Hepatocyte (in vitro differentiated cells): ENCODE data around the gene TECTB. TPM values are rescaled to one million over a fixed set of nuclear protein-coding genes. Genes with fewer than 3 reads are reported as not detected.
A peak's percentile ranks its signal among the peaks of the same experiment; 100 is the strongest.

Experiments
- DNase-seq: peaks from one replicate; pipeline ENCODE4 v3.0.0-alpha.2; 2016; ENCODE audit warnings: low spot score
- H2AFZ ChIP-seq: fragments of 200-600 bp; sonication (generic); 2 replicates; pipeline ENCODE4 v1.6.0; 2016; ENCODE audit warnings: antibody characterized with exemption, mild to moderate bottlenecking
- H3K27ac ChIP-seq: fragments of 200-600 bp; sonication (generic); 2 replicates; pipeline ENCODE4 v1.5.1; 2016; ENCODE audit warnings: mild to moderate bottlenecking
- H3K27me3 ChIP-seq: fragments of 200-600 bp; sonication (generic); 2 replicates; pipeline ENCODE4 v1.6.1; 2016
- H3K36me3 ChIP-seq: fragments of 200-600 bp; sonication (generic); replicated peaks from 2 replicates; pipeline ENCODE4 v1.5.1; 2016; ENCODE audit warnings: low read depth; ENCODE audit not compliant: insufficient read depth
- H3K4me1 ChIP-seq: fragments of 200-600 bp; sonication (generic); 2 replicates; pipeline ENCODE4 v1.5.1; 2016; ENCODE audit warnings: mild to moderate bottlenecking, moderate library complexity; ENCODE audit not compliant: insufficient read depth
- H3K4me2 ChIP-seq: fragments of 200-600 bp; sonication (generic); 2 replicates; pipeline ENCODE4 v1.6.0; 2016
- H3K4me3 ChIP-seq: fragments of 200-600 bp; sonication (generic); 2 replicates; pipeline ENCODE4 v1.5.1; 2016; ENCODE audit warnings: mild to moderate bottlenecking
- H3K79me2 ChIP-seq: fragments of 200-600 bp; sonication (generic); 2 replicates; pipeline ENCODE4 v1.6.0; 2017; ENCODE audit warnings: mild to moderate bottlenecking
- H3K9me2 ChIP-seq: fragments of 200-600 bp; sonication (generic); replicated peaks from 2 replicates; pipeline ENCODE4 v1.6.0; 2017; ENCODE audit warnings: mild to moderate bottlenecking; ENCODE audit not compliant: insufficient read depth
- H3K9me3 ChIP-seq: fragments of 200-600 bp; sonication (generic); 2 replicates; pipeline ENCODE4 v1.5.1; 2016; ENCODE audit warnings: low read depth, mild to moderate bottlenecking
- H4K20me1 ChIP-seq: fragments of 200-600 bp; sonication (generic); 2 replicates; pipeline ENCODE4 v1.6.0; 2016; ENCODE audit warnings: mild to moderate bottlenecking; ENCODE audit not compliant: insufficient read depth, poor library complexity, severe bottlenecking
- CTCF ChIP-seq: fragments of 200-600 bp; sonication (generic); IDR thresholded peaks from 2 replicates; pipeline ENCODE4 v1.5.1; 2016; ENCODE audit warnings: antibody characterized with exemption, mild to moderate bottlenecking; ENCODE audit not compliant: poor library complexity
- EZH2 ChIP-seq: fragments of 200-600 bp; sonication (generic); IDR thresholded peaks from 2 replicates; pipeline ENCODE4 v1.6.1; 2016; ENCODE audit warnings: antibody characterized with exemption, mild to moderate bottlenecking, borderline replicate concordance
- EZH2phosphoT487 ChIP-seq: fragments of 200-600 bp; sonication (generic); IDR thresholded peaks from one replicate; pipeline ENCODE4 v1.6.1; 2018; ENCODE audit warnings: antibody characterized with exemption, mild to moderate bottlenecking, low read depth, moderate library complexity; ENCODE audit not compliant: unreplicated experiment, severe bottlenecking
- WGBS: methylation state at CpG from one replicate; pipeline ENCODE4 v1.1.6; 2016; ENCODE audit warnings: low lambda C conversion rate; ENCODE audit errors: missing lambda C conversion rate; 5-methylcytosine and 5-hydroxymethylcytosine counted together
- polyA plus RNA-seq: library from polyadenylated mRNA; unstranded; fragments of >200 nt; fragmentation: Nextera tagmentation; extraction: Ambion mirVana; gene quantifications from 2 replicates; pipeline ENCODE4 v1.2.1, GENCODE V29; 2016
- total RNA-seq: library from RNA; depleted of rRNA; stranded (reverse); fragments of >200 nt; gene quantifications from 2 replicates; pipeline ENCODE4 v1.2.3, GENCODE V29; 2014

Gene TECTB
- total and polyA plus RNA-seq, 2 experiments from 2014 or later = 0.10 TPM; not detected in 1

GRCh38 chr10:112335868-112336265 lies 52.7 kb downstream of the TECTB start:
- peak overlapping the region; percentile 94 for H3K27ac ChIP-seq
- no peaks in the 10 kb centered on the region for H3K9me2 ChIP-seq
- no peaks in the 10 kb centered on the region for H3K9me3 ChIP-seq
- no peaks in the 10 kb centered on the region for H3K79me2 ChIP-seq
- H3K27me3 ChIP-seq = no peaks in the 10 kb centered on the region
- DNase-seq = peak; percentile 72
- WGBS = 21% methylated on average over 4 of the region's 4 CpGs
- TF ChIP-seq CTCF (no peak), EZH2phosphoT487 (no peak), EZH2 (no peak)
- H3K4me3 ChIP-seq = no peak overlapping the region
- H4K20me1 ChIP-seq = no peaks in the 10 kb centered on the region
- H2AFZ ChIP-seq = no peak overlapping the region
- peaks cover 28% of the 10 kb centered on the region for H3K4me1 ChIP-seq
- H3K4me2 ChIP-seq = peak overlapping the region; percentile 24
- no peaks in the 10 kb centered on the region for H3K36me3 ChIP-seq

DNA sequence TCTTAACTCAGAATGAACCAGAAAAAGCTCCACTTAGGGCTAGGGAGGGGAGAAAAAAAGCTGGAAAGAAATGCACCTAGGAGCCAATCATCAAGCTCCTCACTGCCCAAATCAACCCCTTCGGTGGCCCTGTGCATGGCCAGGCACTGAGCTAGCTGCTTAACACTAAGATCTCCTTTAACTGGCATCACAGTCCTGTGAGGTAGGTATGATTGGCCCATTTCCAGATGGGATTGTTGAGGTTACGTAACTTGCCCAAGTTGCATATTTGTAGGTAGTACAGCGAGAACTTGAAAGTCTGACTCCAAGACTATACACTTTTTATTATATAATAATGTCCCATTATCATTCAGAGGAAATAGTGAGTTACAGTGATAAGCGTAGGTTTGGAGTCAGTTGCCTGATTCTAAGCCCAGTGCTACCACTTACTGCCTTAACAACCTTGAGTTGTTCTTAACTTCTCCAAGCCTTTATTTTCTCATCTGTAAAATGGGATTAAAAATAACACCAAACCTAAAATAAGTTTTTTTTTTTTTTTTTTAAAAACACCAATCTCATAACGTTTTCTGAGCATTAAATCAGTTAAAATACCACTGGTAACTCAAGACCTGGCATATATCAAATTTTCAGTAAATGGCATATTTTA lies 53.5 kb downstream of the TECTB start:
- 90% methylated on average over 5 of the region's 5 CpGs for WGBS
- H3K27ac ChIP-seq = peak overlapping the region; percentile 94
- no peaks in the 10 kb centered on the region for H4K20me1 ChIP-seq
- H3K27me3 ChIP-seq = no peaks in the 10 kb centered on the region
- no peaks in the 10 kb centered on the region for H3K36me3 ChIP-seq
- no peak overlapping the region for H2AFZ ChIP-seq
- no peaks in the 10 kb centered on the region for H3K9me2 ChIP-seq
- H3K4me2 ChIP-seq = no peak overlapping the region
- DNase-seq = no peak
- TF ChIP-seq CTCF (no peak), EZH2phosphoT487 (no peak), EZH2 (no peak)
- H3K79me2 ChIP-seq = no peaks in the 10 kb centered on the region
- peaks cover 28% of the 10 kb centered on the region for H3K4me1 ChIP-seq
- no peaks in the 10 kb centered on the region for H3K9me3 ChIP-seq
- no peak overlapping the region for H3K4me3 ChIP-seq

DNA sequence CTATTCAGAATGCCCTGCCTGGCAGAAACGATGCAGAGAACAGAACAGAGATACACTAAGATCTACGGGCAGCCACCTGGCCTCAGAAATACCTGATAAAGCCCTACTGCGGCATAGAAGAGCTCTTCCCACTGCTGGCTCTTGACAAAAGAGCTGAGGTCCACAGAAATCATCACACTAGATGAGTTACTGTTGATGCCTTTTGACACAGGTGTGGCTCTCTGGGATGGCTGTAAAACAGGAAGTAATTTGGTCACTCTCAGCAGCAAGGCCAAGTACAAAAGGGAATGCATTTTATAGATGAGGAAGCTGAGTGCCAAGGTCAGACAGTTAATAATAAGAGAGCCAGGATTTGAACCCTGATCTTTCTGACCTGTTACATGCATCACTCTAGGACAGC lies 55.8 kb downstream of the TECTB start:
- H4K20me1 ChIP-seq = no peaks in the 10 kb centered on the region
- no peaks in the 10 kb centered on the region for H3K27me3 ChIP-seq
- no peak for TF ChIP-seq CTCF
- no peak for TF ChIP-seq EZH2
- TF ChIP-seq EZH2phosphoT487 = no peak
- H3K4me1 ChIP-seq = peaks cover 18% of the 10 kb centered on the region
- H3K9me2 ChIP-seq = no peaks in the 10 kb centered on the region
- H3K27ac ChIP-seq = peak overlapping the region; percentile 49
- no peak overlapping the region for H3K4me2 ChIP-seq
- no peak for DNase-seq
- H2AFZ ChIP-seq = no peak overlapping the region
- no peaks in the 10 kb centered on the region for H3K36me3 ChIP-seq
- 86% methylated on average over 3 of the region's 3 CpGs for WGBS
- H3K9me3 ChIP-seq = no peaks in the 10 kb centered on the region
- no peak overlapping the region for H3K4me3 ChIP-seq
- no peaks in the 10 kb centered on the region for H3K79me2 ChIP-seq

DNA sequence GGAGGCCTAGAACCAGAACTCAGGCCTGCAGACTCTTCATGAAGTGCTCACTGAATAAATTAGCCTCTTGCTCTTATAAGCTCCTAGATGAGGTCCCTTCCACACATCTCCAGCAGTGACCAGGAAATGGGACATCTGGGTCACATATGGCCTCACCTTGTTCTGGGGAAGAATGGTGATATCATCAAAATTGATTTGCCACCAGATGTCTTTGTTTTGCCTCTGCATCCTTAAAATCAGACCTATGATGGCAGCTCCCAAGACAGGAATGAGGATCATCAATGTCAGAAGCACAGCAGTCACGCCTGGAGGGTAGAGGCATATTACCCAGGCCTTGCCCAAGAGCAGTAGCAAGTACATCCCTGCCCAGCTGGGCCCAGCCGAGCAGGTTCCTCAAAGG lies 57.4 kb downstream of the TECTB start:
- Histone ChIP-seq H3K4me2 (no peak overlapping the region), H3K4me3 (no peak overlapping the region), H3K4me1 (peaks cover 9% of the 10 kb centered on the region), H4K20me1 (no peaks in the 10 kb centered on the region), H3K9me2 (no peaks in the 10 kb centered on the region), H3K27ac (no peak overlapping the region), H2AFZ (no peak overlapping the region), H3K36me3 (no peaks in the 10 kb centered on the region), H3K27me3 (no peaks in the 10 kb centered on the region), H3K79me2 (no peaks in the 10 kb centered on the region), H3K9me3 (no peaks in the 10 kb centered on the region)
- DNase-seq = no peak
- WGBS = 90% methylated on average over 2 of the region's 2 CpGs
- no peak for TF ChIP-seq EZH2
- no peak for TF ChIP-seq CTCF
- TF ChIP-seq EZH2phosphoT487 = no peak
